ENCODE results near the gene EPHB1. TPM values are rescaled to one million over a fixed set of nuclear protein-coding genes. Genes with fewer than 3 reads are reported as not detected.

Gene EPHB1
- total and polyA plus RNA-seq, 2 of the 13 experiments (the other 11 are each of a cell fraction or from before 2014, with no cell fraction given), result 0.07 to 0.21 TPM

DNA sequence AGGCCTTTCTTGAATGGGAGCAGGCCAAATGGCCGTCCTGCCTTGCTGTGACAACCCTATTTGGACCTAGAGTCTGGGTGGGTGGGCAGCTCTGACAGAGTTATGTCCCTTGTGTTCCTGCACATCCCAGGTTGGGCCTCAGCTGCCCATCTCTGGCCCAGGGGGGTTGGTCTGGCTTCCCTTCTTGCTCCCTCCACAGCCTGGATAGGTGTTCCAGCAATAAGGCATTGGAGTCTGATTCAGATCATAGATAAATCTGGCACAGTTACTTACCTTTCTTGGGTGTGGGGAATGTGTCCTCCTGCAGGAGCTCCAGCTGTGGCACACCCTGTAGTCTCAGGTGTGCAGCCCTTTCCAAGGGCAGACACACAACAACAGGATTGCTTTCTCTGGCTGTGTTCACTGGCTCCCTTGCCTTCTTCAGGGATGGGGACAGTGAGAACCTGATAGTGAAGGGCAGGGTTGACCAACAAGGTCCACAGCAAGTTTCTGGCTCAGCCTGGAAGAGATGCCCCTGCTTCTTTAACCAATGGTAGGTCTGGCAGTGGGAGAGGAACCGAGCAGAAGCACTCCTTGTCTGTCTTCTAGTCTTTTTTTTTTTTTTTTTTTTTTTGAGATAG, 177.9 kb downstream of the EPHB1 start (continued):
- no peak for TF ChIP-seq FOSL1 (CRISPR knock-in tag; IDR thresholded peaks at IDR 0.05; ENCODE audit: borderline replicate concordance)
- no peak for TF ChIP-seq PTBP1 (IDR thresholded peaks at IDR 0.05; ENCODE audit: low read depth, low read length, poor library complexity, severe bottlenecking)
- TF ChIP-seq REPIN1 (CRISPR knock-in tag; IDR thresholded peaks at IDR 0.05; ENCODE audit: borderline replicate concordance, low read depth), result no peak
- no peak for TF ChIP-seq ZNF282 (IDR thresholded peaks at IDR 0.05; ENCODE audit: partially characterized antibody)
- TF ChIP-seq, protein P1, sequence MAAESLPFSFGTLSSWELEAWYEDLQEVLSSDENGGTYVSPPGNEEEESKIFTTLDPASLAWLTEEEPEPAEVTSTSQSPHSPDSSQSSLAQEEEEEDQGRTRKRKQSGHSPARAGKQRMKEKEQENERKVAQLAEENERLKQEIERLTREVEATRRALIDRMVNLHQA (CRISPR knock-in tag; IDR thresholded peaks at IDR 0.05), result no peak
- TF ChIP-seq FOXM1 (CRISPR knock-in tag; IDR thresholded peaks at IDR 0.05), result no peak
- no peak for TF ChIP-seq MEIS2 (CRISPR knock-in tag; IDR thresholded peaks at IDR 0.05)
- no peak for TF ChIP-seq ZNF788 (CRISPR knock-in tag; IDR thresholded peaks at IDR 0.05; ENCODE audit: borderline replicate concordance)
- TF ChIP-seq ATRX (CRISPR knock-in tag; IDR thresholded peaks at IDR 0.05; ENCODE audit: borderline replicate concordance), result no peak

DNA sequence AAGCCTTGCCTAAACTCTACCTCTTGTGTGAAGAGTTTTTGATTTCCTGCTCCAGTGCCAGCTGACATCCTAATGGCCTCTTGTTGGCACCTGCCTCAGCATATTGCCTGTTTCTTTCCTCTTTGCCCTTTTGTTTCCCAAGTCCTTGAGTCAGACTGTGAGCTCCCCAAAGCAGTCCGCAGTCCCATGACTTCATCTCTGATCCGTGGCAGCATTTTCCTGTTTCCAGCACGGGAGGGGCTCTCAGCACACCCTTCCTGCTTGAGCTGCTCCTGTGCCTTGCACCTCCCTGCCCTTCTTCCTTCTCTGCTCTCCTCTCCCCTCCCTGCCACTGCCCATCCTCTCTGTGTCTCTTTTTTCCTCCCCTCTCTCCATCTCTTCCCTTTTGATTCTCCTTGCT, 179.6 kb downstream of the EPHB1 start:
- no peak for DNase-seq (ENCODE audit: low spot score)
- H3K27ac ChIP-seq (ENCODE audit: extremely low read length, insufficient read depth, low read length), result no peak overlapping the region
- no peaks in the 10 kb centered on the region for H3K4me1 ChIP-seq (ENCODE audit: insufficient read depth, low read length)
- H2AFZ ChIP-seq (ENCODE audit: low read length), result no peak overlapping the region
- CTCF ChIA-PET (ENCODE audit: low intra/inter-chr PET ratio, low total read pairs), result no interaction called here
- intact Hi-C loops (cut with micrococcal nuclease; ENCODE audit: unreplicated experiment) (no loop called here), in situ Hi-C loops (cut with HindIII; ENCODE audit: extremely low pct_ligation_motif_present, low pct_unique_long_range_greater_than_20kb) (no loop called here)
- no peaks in the 10 kb centered on the region for H3K9me3 ChIP-seq (ENCODE audit: low read length)
- BruUV-seq (replicated peaks), result no TSS peak
- no peaks in the 10 kb centered on the region for H3K36me3 ChIP-seq (replicated peaks in 1 of 2; ENCODE audit: control insufficient read depth in 1 of 2, insufficient read depth in 2 of 2, low read length in 2 of 2)
- H3K79me2 ChIP-seq (ENCODE audit: insufficient read depth, low read length), result no peaks in the 10 kb centered on the region
- no peak overlapping the region for H3K4me3 ChIP-seq (replicated peaks in 1 of 3; ENCODE audit: insufficient read depth in 1 of 3, low read depth in 2 of 3, low read length in 3 of 3)
- POLR2A ChIA-PET, result no interaction called here
- no peak overlapping the region for H3K4me2 ChIP-seq (ENCODE audit: low read depth, low read length)
- no peak overlapping the region for H3K9ac ChIP-seq (ENCODE audit: insufficient read depth, low read depth, low read length)
- no peak for FAIRE-seq
- no peak for ATAC-seq
- 0% methylated on average over 3 of the region's 3 CpGs for WGBS (ENCODE audit: low lambda C conversion rate)
- peaks cover 1 to 4% of the 10 kb centered on the region in 2 experiments; a peak in 2 of 5 replicates for H3K27me3 ChIP-seq (ENCODE audit: control insufficient read depth in 1 of 2, insufficient read depth in 2 of 2, low read length in 2 of 2)
- no peaks in the 10 kb centered on the region for H4K20me1 ChIP-seq (ENCODE audit: insufficient read depth, low read length)
- TF ChIP-seq NFYB (CRISPR knock-in tag; IDR thresholded peaks at IDR 0.05) (no peak), MAZ (IDR thresholded peaks at IDR 0.05; ENCODE audit: borderline replicate concordance, low read depth, low read length) (no peak), MAZ (CRISPR knock-in tag; IDR thresholded peaks at IDR 0.05; ENCODE audit: low read depth) (no peak), ZFYVE20 (CRISPR knock-in tag; IDR thresholded peaks at IDR 0.05; ENCODE audit: borderline replicate concordance, low read depth) (no peak), MYC (CRISPR knock-in tag; IDR thresholded peaks at IDR 0.05; ENCODE audit: borderline replicate concordance) (no peak), MAFG (CRISPR knock-in tag; IDR thresholded peaks at IDR 0.05) (no peak), NONO (IDR thresholded peaks at IDR 0.05) (no peak), NONO (CRISPR knock-in tag; conservative IDR thresholded peaks at IDR 0.05) (no peak), THYN1 (CRISPR knock-in tag; IDR thresholded peaks at IDR 0.05; ENCODE audit: borderline replicate concordance, low read depth) (no peak), STAT5B (CRISPR knock-in tag; IDR thresholded peaks at IDR 0.05) (no peak), KMT2A (CRISPR knock-in tag; IDR thresholded peaks at IDR 0.05) (no peak), ZMAT3 (CRISPR knock-in tag; conservative IDR thresholded peaks at IDR 0.05) (no peak), YY1 (IDR thresholded peaks at IDR 0.05; ENCODE audit: insufficient read depth, insufficient replicate concordance, low read depth, low read length) (no peak), ZBTB38 (CRISPR knock-in tag; IDR thresholded peaks at IDR 0.05) (no peak), NFE2 (CRISPR knock-in tag; IDR thresholded peaks at IDR 0.05) (no peak)
- TF ChIP-seq, protein P2, sequence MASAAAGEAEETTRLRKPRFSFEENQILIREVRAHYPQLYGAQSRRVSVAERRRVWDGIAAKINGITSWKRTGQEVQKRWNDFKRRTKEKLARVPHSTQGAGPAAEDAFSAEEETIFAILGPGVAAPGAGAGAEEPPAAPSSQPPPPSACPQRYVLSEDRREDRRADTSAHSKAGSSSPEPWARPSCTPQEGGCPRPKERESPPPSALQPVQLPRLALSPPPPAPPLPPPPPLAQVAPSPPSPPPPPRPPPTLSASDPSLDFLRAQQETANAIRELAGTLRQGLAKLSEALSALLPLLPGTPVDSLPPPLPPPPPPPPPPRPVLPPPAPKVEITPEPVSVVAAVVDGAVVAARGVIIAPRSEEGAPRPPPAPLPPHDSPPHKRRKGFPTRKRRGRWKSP (CRISPR knock-in tag; IDR thresholded peaks at IDR 0.05), result no peak
